ENCODE data around the gene KDELR3.

DNA sequence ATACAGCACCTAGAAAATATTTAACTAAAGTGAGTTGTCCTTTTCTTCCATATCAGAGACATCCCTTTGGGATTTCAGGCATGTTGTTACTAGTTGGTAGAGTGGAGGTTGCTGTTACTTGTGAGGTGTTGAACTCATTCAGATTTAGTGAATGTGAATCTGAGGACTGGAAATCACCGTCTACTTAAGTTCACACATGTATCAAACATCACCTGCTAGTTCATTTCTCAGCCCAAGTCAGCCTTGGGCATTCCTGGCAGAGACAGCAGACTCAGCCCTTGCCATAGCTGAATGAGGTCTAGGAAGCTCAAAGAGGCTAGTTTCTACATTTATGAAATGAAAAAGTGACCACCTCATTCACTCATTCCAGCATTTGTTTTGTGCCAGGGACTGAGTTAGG is 9.7 kb downstream of the KDELR3 start:
- TF ChIP-seq, protein P1, sequence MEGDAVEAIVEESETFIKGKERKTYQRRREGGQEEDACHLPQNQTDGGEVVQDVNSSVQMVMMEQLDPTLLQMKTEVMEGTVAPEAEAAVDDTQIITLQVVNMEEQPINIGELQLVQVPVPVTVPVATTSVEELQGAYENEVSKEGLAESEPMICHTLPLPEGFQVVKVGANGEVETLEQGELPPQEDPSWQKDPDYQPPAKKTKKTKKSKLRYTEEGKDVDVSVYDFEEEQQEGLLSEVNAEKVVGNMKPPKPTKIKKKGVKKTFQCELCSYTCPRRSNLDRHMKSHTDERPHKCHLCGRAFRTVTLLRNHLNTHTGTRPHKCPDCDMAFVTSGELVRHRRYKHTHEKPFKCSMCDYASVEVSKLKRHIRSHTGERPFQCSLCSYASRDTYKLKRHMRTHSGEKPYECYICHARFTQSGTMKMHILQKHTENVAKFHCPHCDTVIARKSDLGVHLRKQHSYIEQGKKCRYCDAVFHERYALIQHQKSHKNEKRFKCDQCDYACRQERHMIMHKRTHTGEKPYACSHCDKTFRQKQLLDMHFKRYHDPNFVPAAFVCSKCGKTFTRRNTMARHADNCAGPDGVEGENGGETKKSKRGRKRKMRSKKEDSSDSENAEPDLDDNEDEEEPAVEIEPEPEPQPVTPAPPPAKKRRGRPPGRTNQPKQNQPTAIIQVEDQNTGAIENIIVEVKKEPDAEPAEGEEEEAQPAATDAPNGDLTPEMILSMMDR (IDR thresholded peaks at IDR 0.05), result no peak
- no peak for TF ChIP-seq POLR2A (IDR thresholded peaks at IDR 0.05)
- no peak for TF ChIP-seq POLR2AphosphoS5 (IDR thresholded peaks at IDR 0.05)

Measured in gastroesophageal sphincter (tissue), 3 donors.